ENCODE measurements around the gene MED27. TPM values are rescaled to one million over a fixed set of nuclear protein-coding genes. Genes with fewer than 3 reads are reported as not detected.

MED27 gene
- total and polyA plus RNA-seq, 9 of the 15 experiments (the other 6 are each of a cell fraction or from before 2014, with no cell fraction given): 24.4 to 91.0 (median 36.1) TPM

DNA sequence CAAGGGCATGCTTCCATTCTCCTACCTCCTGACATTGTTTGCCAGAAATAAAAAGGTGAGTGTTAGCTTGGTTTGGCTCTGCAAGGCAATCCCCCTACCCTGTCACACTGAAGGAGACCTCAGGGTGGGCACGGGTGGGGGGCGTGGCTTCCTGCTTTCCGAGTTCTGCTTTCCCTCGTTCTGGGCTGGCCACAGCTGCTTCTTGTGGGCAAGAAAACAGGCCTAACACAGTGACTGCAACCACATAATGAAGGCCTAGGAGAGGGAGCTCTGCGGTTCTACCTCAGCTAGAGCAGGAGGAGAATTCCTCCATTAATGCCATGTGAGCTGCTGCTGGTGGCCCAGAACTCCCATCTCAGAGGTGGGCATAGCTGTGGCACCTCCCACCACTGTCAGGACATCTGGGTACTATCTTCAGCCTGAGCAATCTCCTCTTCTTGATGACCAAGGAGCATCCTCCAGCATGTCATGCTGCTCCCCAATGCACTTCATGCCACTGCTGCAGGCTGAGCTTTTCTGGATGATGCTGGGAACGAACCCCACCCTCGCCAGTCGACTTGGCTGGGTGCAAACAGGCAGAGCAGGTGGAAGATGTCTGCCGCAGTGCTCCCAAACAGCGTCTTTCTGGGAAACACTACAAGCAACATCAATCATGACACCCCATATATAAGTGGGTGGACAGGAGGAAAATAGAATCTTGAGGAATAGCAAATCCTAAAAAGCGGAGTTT is 200.3 kb downstream of the MED27 start:
- no peak overlapping the region for H3K4me2 ChIP-seq (ENCODE audit: insufficient read depth, low read length)
- WGBS (ENCODE audit: insufficient coverage, low coverage, missing lambda C conversion rate): 78% methylated on average over 8 of the region's 11 CpGs
- in situ Hi-C loops (cut with MboI): no loop called here
- peaks cover 3% of the 10 kb centered on the region; the same call in 1 of the 2 replicates for H4K20me1 ChIP-seq (replicated peaks; ENCODE audit: control insufficient read depth, insufficient read depth, low read length)
- no peaks in the 10 kb centered on the region for H3K36me3 ChIP-seq (ENCODE audit: control insufficient read depth, insufficient read depth, low read length)
- CTCF ChIA-PET (ENCODE audit: low intra/inter-chr PET ratio): no interaction called here
- H3K27ac ChIP-seq (ENCODE audit: extremely low read depth, low read depth, low read length): no peak overlapping the region
- ATAC-seq (no peak), DNase-seq (ENCODE audit: extremely low read depth in 1 of 4, low spot score in 3 of 4) (no peak), FAIRE-seq (no peak)
- no peaks in the 10 kb centered on the region for H3K9me1 ChIP-seq (ENCODE audit: control insufficient read depth, insufficient read depth, low read length)
- no TSS peak for BruUV-seq (replicated peaks)
- H3K27me3 ChIP-seq (ENCODE audit: control insufficient read depth in 2 of 2, insufficient read depth in 2 of 2, low read length in 2 of 2): no peaks in the 10 kb centered on the region
- intact Hi-C loops (cut with micrococcal nuclease): no loop called here
- H3K79me2 ChIP-seq (ENCODE audit: control insufficient read depth, insufficient read depth, low read length): no peaks in the 10 kb centered on the region
- no peak for TF ChIP-seq CBFA2T2 (conservative IDR thresholded peaks at IDR 0.05)
- no peak for TF ChIP-seq NFRKB (IDR thresholded peaks at IDR 0.05; ENCODE audit: low read depth)
- TF ChIP-seq, protein P1, sequence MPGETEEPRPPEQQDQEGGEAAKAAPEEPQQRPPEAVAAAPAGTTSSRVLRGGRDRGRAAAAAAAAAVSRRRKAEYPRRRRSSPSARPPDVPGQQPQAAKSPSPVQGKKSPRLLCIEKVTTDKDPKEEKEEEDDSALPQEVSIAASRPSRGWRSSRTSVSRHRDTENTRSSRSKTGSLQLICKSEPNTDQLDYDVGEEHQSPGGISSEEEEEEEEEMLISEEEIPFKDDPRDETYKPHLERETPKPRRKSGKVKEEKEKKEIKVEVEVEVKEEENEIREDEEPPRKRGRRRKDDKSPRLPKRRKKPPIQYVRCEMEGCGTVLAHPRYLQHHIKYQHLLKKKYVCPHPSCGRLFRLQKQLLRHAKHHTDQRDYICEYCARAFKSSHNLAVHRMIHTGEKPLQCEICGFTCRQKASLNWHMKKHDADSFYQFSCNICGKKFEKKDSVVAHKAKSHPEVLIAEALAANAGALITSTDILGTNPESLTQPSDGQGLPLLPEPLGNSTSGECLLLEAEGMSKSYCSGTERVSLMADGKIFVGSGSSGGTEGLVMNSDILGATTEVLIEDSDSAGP (CRISPR knock-in tag; IDR thresholded peaks at IDR 0.05): no peak
- no peak for TF ChIP-seq ZC3H11A (IDR thresholded peaks at IDR 0.05; ENCODE audit: low read depth, low read length)
- TF ChIP-seq, protein P2, sequence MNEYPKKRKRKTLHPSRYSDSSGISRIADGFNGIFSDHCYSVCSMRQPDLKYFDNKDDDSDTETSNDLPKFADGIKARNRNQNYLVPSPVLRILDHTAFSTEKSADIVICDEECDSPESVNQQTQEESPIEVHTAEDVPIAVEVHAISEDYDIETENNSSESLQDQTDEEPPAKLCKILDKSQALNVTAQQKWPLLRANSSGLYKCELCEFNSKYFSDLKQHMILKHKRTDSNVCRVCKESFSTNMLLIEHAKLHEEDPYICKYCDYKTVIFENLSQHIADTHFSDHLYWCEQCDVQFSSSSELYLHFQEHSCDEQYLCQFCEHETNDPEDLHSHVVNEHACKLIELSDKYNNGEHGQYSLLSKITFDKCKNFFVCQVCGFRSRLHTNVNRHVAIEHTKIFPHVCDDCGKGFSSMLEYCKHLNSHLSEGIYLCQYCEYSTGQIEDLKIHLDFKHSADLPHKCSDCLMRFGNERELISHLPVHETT (CRISPR knock-in tag; conservative IDR thresholded peaks at IDR 0.05 in 1 of 2, IDR thresholded peaks at IDR 0.05 in 1 of 2): no peak
- no peak for TF ChIP-seq SRF (CRISPR knock-in tag; IDR thresholded peaks at IDR 0.05)
- TF ChIP-seq OTX1 (CRISPR knock-in tag; IDR thresholded peaks at IDR 0.05): no peak
- TF ChIP-seq WHSC1 (IDR thresholded peaks at IDR 0.05; ENCODE audit: low read length): no peak
- TF ChIP-seq NCOA1 (IDR thresholded peaks at IDR 0.05; ENCODE audit: low read depth): no peak
- TF ChIP-seq RBM22 (IDR thresholded peaks at IDR 0.05; ENCODE audit: low read depth, low read length, poor library complexity, severe bottlenecking): no peak
- no peak for TF ChIP-seq TEAD1 (CRISPR knock-in tag; IDR thresholded peaks at IDR 0.05)
- TF ChIP-seq POLR2AphosphoS2 (IDR thresholded peaks at IDR 0.05; ENCODE audit: low read length): no peak
- no peak for TF ChIP-seq RFX5 (IDR thresholded peaks at IDR 0.05; ENCODE audit: low read depth, low read length)
- no peak for TF ChIP-seq HNRNPLL (IDR thresholded peaks at IDR 0.05; ENCODE audit: low read depth, low read length, poor library complexity, severe bottlenecking)
- TF ChIP-seq ZNF184 (CRISPR knock-in tag; IDR thresholded peaks at IDR 0.05): no peak
- no peak for TF ChIP-seq ELF2 (CRISPR knock-in tag; IDR thresholded peaks at IDR 0.05)
- TF ChIP-seq MED1 (CRISPR knock-in tag; IDR thresholded peaks at IDR 0.05; ENCODE audit: borderline replicate concordance): no peak
- no peak overlapping the region for H3K4me3 ChIP-seq
- POLR2A ChIA-PET: interaction anchor here (0.5 to 0.6 kb wide), 2 partner anchors 285 to 327 kb away, joined by 3 to 4 read pairs; no protein-coding TSS in a partner anchor
- H3K9ac ChIP-seq (ENCODE audit: insufficient read depth in 1 of 2, low read depth in 2 of 2, low read length in 2 of 2): no peak overlapping the region
- no peaks in the 10 kb centered on the region for H3K9me3 ChIP-seq (replicated peaks; ENCODE audit: control insufficient read depth, insufficient read depth, low read depth, low read length)
- H3K4me1 ChIP-seq (replicated peaks in 1 of 2; ENCODE audit: control insufficient read depth in 2 of 2, insufficient read depth in 2 of 2, low read length in 2 of 2): no peaks in the 10 kb centered on the region
- no peak overlapping the region for H2AFZ ChIP-seq (ENCODE audit: low read depth, low read length)

All from K562 (cell line).